Endothelial cell (in vitro differentiated cells): ENCODE data around the gene CUEDC1. TPM values are rescaled to one million over a fixed set of nuclear protein-coding genes. Genes with fewer than 3 reads are reported as not detected.

Experiments
- DNase-seq: peaks from one replicate; pipeline ENCODE4 v3.0.0; 2021; ENCODE audit warnings: low spot score
- H3K27ac Mint-ChIP-seq: one replicate; pipeline ENCODE4 v1.8.0; 2021; ENCODE audit warnings: mixed read lengths, inconsistent platforms; ENCODE audit not compliant: unreplicated experiment
- H3K27me3 Mint-ChIP-seq: one replicate; pipeline ENCODE4 v1.8.0; 2021; ENCODE audit warnings: mild to moderate bottlenecking, moderate library complexity, mixed read lengths, inconsistent platforms; ENCODE audit not compliant: unreplicated experiment
- H3K36me3 Mint-ChIP-seq: one replicate; pipeline ENCODE4 v1.8.0; 2021; ENCODE audit warnings: mild to moderate bottlenecking, low read depth, mixed read lengths, inconsistent platforms; ENCODE audit not compliant: unreplicated experiment
- H3K4me1 Mint-ChIP-seq: one replicate; pipeline ENCODE4 v1.8.0; 2021; ENCODE audit warnings: mild to moderate bottlenecking, mixed read lengths, inconsistent platforms; ENCODE audit not compliant: unreplicated experiment
- H3K4me3 Mint-ChIP-seq: one replicate; pipeline ENCODE4 v1.8.0; 2021; ENCODE audit warnings: mild to moderate bottlenecking, mixed read lengths, inconsistent platforms; ENCODE audit not compliant: unreplicated experiment
- H3K9me3 Mint-ChIP-seq: one replicate; pipeline ENCODE4 v1.8.0; 2021; ENCODE audit warnings: mixed read lengths, inconsistent platforms; ENCODE audit not compliant: unreplicated experiment
- CTCF ChIP-seq: fragments of 200-600 bp; sonication (generic); IDR thresholded peaks from one replicate; pipeline ENCODE4 v1.5.0; 2021; ENCODE audit warnings: antibody characterized with exemption; ENCODE audit not compliant: unreplicated experiment
- total RNA-seq: library from RNA; stranded (reverse); fragmentation: NEBNext Ultra II Directional; extraction: Animal tissue kit (Norgen Biotek cat#: 25700); gene quantifications from one replicate; pipeline ENCODE4 v1.2.1, GENCODE V29; 2021; ENCODE audit not compliant: unreplicated experiment

CUEDC1 gene
- total RNA-seq, 1 donor from 2014 or later = 13.3 TPM

DNA sequence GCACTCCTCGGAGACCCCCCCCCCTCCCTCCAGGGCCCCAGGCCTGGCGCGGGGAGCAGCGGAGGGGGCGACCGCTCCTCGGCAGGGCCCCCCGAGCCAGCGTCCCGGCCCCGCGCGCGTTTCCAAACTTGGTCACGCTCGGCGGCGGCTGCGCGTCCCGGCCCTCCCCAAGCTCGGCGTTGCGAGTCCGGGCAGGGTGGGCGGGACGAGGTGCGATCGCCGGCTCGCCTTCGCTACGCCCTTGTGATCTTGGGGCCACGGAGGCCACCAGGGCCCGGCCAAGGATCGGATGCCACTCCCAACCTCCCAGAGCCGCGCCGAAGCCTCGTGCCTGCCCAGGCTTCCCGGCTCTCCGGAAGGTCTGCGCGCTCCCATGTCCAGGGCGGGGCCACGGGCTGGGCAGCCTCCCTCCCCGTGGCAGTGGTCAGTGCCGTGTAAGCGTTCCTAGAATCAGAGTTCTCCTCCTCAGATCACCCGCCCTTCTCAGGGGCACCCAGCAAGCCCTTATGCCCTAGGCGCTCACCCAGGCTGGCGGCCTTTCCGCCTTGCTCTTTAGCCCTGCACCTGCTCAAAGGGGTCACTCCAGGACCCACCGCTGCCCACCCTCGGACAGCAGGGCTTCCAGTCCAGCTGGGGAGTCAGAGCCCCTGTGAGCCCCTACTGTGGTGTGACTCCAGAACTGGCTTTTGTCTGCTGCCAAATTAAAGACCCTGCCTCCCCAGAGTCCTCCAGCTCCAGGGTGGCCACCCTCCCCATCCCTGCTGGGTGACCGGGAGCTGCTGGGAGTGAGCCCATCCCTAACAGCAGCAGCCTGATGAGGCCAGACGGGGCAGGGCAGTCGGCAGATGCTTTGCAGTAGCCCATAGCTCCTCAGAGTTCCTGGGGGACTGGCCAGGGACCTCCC, 93.2 kb downstream of the CUEDC1 start:
- peak overlapping the region; percentile 25 for H3K4me3 Mint-ChIP-seq

DNA sequence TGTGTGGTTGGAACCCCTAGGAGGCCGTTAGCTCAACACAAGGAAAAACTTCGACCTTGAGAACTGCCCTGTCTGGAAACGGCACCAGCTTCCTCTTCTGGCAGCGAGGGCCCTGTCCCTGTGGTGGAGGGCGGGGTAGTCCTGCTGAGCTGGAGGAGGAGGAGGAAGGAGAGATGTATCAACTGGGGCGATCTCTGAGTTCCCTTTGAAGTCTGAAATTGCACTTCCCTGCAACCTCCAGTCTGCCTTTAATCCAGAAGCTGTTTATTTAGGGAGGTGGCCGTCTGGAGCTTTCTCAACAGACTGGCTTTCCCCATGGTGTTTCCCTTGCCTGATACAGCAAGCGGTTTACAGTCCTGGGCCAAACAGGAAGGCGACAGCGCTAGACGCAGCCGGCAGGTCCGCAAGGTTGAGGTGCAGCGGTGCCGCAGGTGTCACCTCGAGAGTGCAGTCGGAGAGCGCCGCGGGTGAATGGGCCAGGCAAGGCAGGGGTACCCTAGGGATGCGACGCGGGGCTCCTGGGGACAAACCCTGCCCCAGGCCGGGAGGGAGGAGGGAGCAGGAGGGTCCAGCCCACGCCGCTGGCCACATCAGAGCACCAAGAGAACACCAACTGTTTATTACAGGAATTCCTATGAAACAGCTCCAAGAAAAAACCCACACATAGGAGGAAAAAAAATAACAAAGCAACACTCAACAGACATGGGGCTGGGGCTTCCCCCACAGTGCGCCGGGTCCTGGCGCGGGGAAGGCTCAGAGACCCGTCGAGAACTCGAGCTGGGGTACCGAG, 94.0 kb downstream of the CUEDC1 start:
- peaks cover 14% of the 10 kb centered on the region for H3K27me3 Mint-ChIP-seq
- peak overlapping the region; percentile 89 for H3K4me3 Mint-ChIP-seq
- H3K36me3 Mint-ChIP-seq = peaks cover 5% of the 10 kb centered on the region
- H3K27ac Mint-ChIP-seq = no peak overlapping the region
- no peak for DNase-seq
- TF ChIP-seq CTCF = no peak
- peaks cover 13% of the 10 kb centered on the region for H3K4me1 Mint-ChIP-seq
- no peaks in the 10 kb centered on the region for H3K9me3 Mint-ChIP-seq

More for the DNA sequence above, 93.2 kb downstream of the CUEDC1 start:
- Mint-ChIP-seq H3K27ac (no peak overlapping the region), H3K9me3 (no peaks in the 10 kb centered on the region), H3K27me3 (peaks cover 14% of the 10 kb centered on the region), H3K36me3 (peaks cover 5% of the 10 kb centered on the region), H3K4me1 (peaks cover 13% of the 10 kb centered on the region)
- no peak for DNase-seq
- TF ChIP-seq CTCF = no peak

DNA sequence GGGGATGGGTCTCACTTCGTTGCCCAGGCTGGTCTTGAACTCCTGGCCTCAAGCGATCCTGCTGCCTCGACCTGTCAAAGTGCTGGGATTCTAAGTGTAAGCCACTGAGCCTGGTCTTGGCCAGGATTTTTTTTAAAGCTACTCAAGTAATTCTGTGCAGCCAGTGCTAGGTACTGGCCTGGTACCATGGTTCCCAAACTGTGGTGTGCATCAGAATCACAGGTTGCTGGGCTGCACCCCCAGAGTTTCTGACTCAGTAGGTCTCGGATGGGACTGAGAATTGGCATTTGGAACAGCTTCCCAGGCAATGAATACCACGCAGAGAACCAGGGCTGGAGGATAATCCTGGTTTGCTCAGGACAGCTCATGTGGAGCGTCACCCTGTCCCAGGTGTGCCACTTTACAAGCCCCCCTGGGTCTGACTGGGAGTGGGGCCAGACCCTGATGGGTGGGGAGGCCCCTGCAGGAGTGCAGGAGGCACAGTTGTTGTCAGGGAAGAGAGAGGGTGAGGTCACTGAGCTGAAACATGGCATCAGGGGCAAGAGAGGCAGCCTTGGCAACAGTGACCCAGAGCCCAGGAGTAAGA, 94.7 kb downstream of the CUEDC1 start:
- H3K4me1 Mint-ChIP-seq = peaks cover 13% of the 10 kb centered on the region
- no peak for DNase-seq
- no peak overlapping the region for H3K27ac Mint-ChIP-seq
- H3K9me3 Mint-ChIP-seq = no peaks in the 10 kb centered on the region
- H3K27me3 Mint-ChIP-seq = peaks cover 14% of the 10 kb centered on the region
- peak overlapping the region; percentile 82 for H3K4me3 Mint-ChIP-seq
- TF ChIP-seq CTCF = no peak
- peaks cover 5% of the 10 kb centered on the region for H3K36me3 Mint-ChIP-seq

GRCh38 chr17:57859601-57860413, 95.4 kb downstream of the CUEDC1 start:
- Mint-ChIP-seq H3K36me3 (peaks cover 2% of the 10 kb centered on the region), H3K4me3 (no peak overlapping the region), H3K27me3 (peaks cover 12% of the 10 kb centered on the region), H3K27ac (no peak overlapping the region), H3K9me3 (no peaks in the 10 kb centered on the region), H3K4me1 (peaks cover 13% of the 10 kb centered on the region)
- no peak for DNase-seq
- no peak for TF ChIP-seq CTCF
